Measurements from ENCODE around the gene SNTG2.
"Not testable (repeated sequence)": the region's sequence is repeated elsewhere in the genome, so short reads cannot be mapped to it uniquely, and the experiment has no call there.

The SNTG2 gene

DNA sequence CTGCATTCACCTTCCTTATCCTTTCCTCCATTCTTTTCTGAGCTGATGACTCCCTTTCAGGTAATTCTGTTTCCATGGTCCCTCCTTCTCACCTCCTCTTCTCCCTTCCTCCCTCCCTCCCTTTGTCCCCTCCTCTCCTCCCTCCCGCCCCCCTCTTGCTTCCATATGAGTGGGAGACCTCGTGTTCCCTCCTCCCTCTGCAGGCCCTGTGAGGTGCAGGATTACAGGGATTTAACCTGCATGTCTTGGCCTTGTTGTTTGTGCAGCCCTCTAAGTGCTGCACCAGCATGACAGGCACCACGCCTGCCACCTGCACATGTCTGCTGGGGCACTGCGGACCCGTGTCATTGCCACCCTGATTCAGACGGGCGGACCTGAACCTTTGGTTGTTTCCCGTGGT, 103.1 kb downstream of the SNTG2 start:
- no peak for DNase-seq (ENCODE audit: low read depth)

- DNase-seq (ENCODE audit: low read depth) = no peak
Observed at GRCh38 chr2:1054399-1054798, 103.8 kb downstream of the SNTG2 start.

GRCh38 chr2:1055014-1055595, 104.5 kb downstream of the SNTG2 start:
- DNase-seq (ENCODE audit: low read depth) = no peak

- no peak for DNase-seq (ENCODE audit: low read depth)
Observed at GRCh38 chr2:1060372-1060771, 109.7 kb downstream of the SNTG2 start.

DNA sequence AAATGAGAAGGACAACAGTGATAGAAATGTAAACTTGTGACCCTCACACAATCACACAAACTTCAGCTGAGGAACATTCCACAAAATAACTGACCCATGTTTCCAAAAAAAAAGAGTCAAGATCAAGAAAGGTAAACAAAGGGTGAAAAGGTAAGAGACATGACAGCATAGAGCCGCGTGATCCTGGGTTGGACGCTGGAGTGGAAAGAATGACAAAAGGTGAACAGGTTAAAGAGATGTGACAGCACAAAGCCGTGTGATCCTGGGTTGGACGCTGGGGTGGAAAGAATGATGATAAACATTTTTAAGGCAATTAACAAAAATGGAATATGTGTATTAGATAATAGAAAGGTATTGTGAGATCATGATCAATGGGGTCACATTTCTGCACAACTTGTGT, 110.3 kb downstream of the SNTG2 start:
- no peak for DNase-seq (ENCODE audit: low read depth)

- DNase-seq (ENCODE audit: low read depth) = no peak
Observed at GRCh38 chr2:1068241-1068640, 117.6 kb downstream of the SNTG2 start.

DNA sequence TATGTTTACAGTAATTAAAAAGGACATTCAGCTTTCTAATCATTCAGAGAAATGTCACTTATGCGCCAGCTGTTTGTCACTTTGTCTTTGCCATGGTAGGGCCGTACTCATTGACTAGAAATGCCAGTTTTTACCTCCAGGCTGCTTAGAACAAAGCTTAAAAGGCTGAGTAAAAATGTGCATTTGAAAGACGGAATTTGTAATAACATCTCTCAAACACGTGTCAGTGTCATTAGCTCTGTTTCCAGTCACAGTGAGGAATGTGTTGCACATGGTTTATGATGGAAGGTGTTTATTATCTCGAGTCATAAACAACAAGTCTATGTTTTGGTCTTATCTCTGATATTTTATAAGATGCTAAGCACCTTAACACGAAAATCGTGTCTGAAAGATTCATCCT, 118.2 kb downstream of the SNTG2 start:
- DNase-seq (ENCODE audit: low read depth) = no peak

- DNase-seq (ENCODE audit: low read depth) = no peak
Observed at GRCh38 chr2:1069847-1070246, 119.2 kb downstream of the SNTG2 start.

GRCh38 chr2:1070601-1071000, 120.0 kb downstream of the SNTG2 start:
- no peak for DNase-seq (ENCODE audit: low read depth)

DNA sequence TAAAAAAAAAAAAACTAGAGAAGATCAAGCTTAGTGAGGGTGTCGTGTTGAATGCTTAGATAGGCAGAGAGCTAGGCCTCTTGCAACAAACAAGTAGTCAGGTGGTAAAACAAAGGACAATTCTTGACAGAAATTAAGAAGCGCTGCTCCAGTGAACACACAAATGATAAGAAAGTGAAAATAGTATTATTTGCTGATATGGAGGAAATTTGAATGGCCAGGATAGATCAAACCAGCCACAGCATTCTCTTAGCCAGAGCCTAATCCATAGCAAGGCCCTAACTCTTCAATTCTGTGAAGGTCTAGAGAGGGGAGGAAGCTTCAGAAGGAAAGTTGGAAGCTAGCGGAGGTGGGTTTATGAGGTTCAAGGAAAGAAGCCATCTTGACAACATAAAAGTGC, 121.0 kb downstream of the SNTG2 start:
- no peak for DNase-seq (ENCODE audit: low read depth)

GRCh38 chr2:1072250-1072649, 121.6 kb downstream of the SNTG2 start:
- DNase-seq (ENCODE audit: low read depth) = no peak

GRCh38 chr2:1077911-1078310, 127.3 kb downstream of the SNTG2 start:
- DNase-seq (ENCODE audit: low read depth) = no peak

- DNase-seq (ENCODE audit: low read depth) = no peak
Observed at GRCh38 chr2:1078326-1078725, 127.7 kb downstream of the SNTG2 start.

DNA sequence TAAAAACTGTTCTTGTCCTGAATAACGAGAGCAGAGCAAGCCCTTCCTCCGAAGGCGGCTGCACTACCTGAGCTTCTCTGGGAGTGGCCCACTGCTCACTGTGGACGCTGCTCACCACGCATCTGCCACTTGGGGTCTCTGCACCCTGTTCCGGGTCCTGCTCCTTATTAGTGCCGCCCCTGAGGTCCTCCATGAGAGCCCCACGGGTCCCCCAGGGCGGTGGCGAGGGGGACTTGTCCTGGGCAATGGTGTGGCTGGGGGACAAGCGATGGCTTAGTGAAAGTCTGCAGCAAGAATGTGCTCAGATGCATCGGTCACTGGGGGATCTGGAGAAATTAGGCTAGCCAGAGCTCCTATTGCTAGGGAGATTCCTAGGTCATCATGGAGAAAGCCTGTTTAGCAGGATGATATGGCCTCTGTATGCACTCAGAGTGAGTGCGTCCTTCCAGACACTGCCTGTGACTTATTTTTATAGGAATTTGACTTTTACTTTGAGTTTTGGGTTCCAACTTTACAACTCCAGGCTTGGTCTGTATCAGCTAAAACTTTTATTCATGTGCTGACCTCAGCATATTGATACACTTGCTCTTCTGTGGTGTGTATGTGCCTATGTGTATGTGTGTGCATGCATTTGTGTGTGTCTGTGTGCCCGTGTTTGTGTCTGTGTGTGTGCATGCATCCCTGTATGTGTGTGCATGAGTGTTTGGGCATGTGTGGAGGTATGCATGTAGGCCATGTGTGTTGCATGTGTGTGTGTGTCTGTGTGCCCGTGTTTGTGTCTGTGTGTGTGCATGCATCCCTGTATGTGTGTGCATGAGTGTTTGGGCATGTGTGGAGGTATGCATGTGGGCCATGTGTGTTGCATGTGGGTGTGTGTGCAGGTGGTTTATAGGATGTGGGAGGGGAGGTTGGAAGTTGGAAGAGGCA, 129.5 kb downstream of the SNTG2 start:
- DNase-seq (ENCODE audit: low read depth) = no peak

- no peak for DNase-seq (ENCODE audit: low read depth)
Observed at GRCh38 chr2:1081451-1082225, 131.0 kb downstream of the SNTG2 start.

DNA sequence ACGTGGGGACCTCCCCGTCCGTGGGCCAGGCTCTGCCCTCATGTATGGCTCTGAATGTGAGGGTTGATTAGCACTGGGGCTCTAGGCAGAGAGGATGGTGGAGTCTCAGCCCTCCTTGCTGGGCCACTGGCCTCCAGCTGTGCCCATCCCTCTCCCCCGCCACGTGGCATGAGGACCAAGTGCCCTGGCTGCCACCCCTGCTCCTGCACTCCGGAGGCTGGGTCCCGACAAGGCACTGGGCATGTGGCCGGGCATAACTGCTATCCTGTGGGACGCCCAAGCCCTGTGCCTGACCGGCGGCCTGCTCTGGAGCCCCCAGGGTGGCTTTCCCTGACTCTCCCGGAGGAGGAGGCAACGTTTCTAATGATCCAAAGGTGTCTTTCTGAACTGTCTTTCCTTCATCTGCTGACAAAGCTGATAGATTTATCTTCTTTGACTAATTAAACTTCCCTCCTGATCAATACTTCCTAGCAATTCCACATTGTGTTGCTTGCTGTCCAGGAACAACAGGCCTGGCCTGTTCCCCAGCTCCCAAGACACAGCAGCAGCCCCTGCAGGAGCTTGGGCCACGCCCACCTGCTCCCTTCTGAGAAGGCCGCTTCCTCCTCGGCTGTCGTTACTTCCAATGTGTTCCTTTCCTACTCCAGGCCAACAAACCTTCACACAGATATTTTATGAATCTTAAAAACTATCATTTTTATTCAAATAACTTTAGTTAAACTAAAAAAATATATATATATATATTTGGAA, 132.0 kb downstream of the SNTG2 start:
- no peak for DNase-seq (ENCODE audit: low read depth)

- no peak for DNase-seq (ENCODE audit: low read depth)
Observed at GRCh38 chr2:1088192-1088860, 137.7 kb downstream of the SNTG2 start.

GRCh38 chr2:1088940-1089339, 138.3 kb downstream of the SNTG2 start:
- no peak for DNase-seq (ENCODE audit: low read depth)

DNA sequence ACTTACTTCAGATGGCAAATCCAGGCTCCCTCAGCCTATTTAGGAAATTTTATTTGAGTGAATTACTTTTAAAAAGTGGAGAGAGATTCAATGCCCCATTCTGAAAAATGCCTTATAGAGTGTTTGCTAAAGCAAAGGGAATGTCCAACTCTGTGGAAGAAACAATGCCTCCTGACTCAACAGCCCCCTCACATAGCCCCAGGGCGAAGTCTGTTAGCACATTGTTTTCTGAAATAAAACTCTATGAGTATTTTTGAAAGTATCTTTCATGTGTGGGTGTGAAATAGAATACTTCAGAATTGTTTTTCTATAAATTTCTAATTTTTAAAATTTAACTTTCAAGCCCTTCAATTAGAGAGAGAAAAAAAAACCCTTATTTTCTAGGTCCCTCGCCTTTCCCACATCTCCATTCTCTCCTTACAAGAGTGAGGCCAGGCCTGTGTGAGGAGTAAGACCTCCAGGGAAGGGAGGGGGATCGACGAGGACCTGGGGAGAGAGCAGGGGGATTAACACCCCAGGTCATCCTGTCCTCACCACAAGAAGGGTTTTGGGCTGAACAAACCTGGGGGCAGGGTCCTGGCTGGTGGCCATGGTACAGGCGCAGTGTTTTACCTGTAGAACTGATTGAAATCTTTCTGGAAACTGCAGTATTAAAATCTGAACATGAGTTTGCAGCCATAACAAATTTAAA, 141.4 kb downstream of the SNTG2 start:
- DNase-seq (ENCODE audit: low read depth) = no peak

- DNase-seq (ENCODE audit: low read depth) = not testable (repeated sequence)
Observed at GRCh38 chr2:1093668-1094067, 143.0 kb downstream of the SNTG2 start.

GRCh38 chr2:1097101-1097500, 146.5 kb downstream of the SNTG2 start:
- DNase-seq (ENCODE audit: low read depth) = no peak
